IPS-11a (cell line): ENCODE results near the gene ADIRF.

Experiments
- H3K4me3 ChIP-seq: one replicate; pipeline ENCODE4 v1.5.1; 2013; ENCODE audit warnings: low read depth, low read length, control low read depth

ADIRF gene

GRCh38 chr10:86960003-86960862, 8.0 kb upstream of the ADIRF start:
- no peak overlapping the region for H3K4me3 ChIP-seq

- no peak overlapping the region for H3K4me3 ChIP-seq
These were observed 7.3 kb upstream of the ADIRF start for GRCh38 chr10:86960863-86961434.

- H3K4me3 ChIP-seq, result no peak overlapping the region
These were observed 6.7 kb upstream of the ADIRF start for GRCh38 chr10:86961481-86962091.

- H3K4me3 ChIP-seq, result no peak overlapping the region
These were observed 5.9 kb upstream of the ADIRF start for GRCh38 chr10:86962136-86962980.

GRCh38 chr10:86962981-86963310, 5.3 kb upstream of the ADIRF start:
- H3K4me3 ChIP-seq, result no peak overlapping the region

GRCh38 chr10:86963341-86963919, 4.9 kb upstream of the ADIRF start:
- H3K4me3 ChIP-seq, result no peak overlapping the region

GRCh38 chr10:86964061-86964846, 4.0 kb upstream of the ADIRF start:
- H3K4me3 ChIP-seq, result no peak overlapping the region

- no peak overlapping the region for H3K4me3 ChIP-seq
These were observed 3.5 kb upstream of the ADIRF start for GRCh38 chr10:86964847-86965190.

- no peak overlapping the region for H3K4me3 ChIP-seq
These were observed 2.2 kb upstream of the ADIRF start for GRCh38 chr10:86965986-86966654.

GRCh38 chr10:86967481-86967941, 771 bp upstream of the ADIRF start:
- H3K4me3 ChIP-seq, result no peak overlapping the region

GRCh38 chr10:86968994-86969355, 693 bp downstream of the ADIRF start:
- no peak overlapping the region for H3K4me3 ChIP-seq

GRCh38 chr10:86969421-86970041, 1.2 kb downstream of the ADIRF start:
- H3K4me3 ChIP-seq, result no peak overlapping the region

GRCh38 chr10:86970162-86970981, 2.1 kb downstream of the ADIRF start:
- H3K4me3 ChIP-seq, result peak overlapping the region; percentile 53

GRCh38 chr10:86970982-86971231, 2.6 kb downstream of the ADIRF start:
- H3K4me3 ChIP-seq, result peak overlapping the region; percentile 53

GRCh38 chr10:86971232-86971991, 3.1 kb downstream of the ADIRF start:
- H3K4me3 ChIP-seq, result peak overlapping the region; percentile 53

GRCh38 chr10:86972613-86973380, 4.5 kb downstream of the ADIRF start:
- no peak overlapping the region for H3K4me3 ChIP-seq

GRCh38 chr10:86974484-86974883, 6.2 kb downstream of the ADIRF start:
- no peak overlapping the region for H3K4me3 ChIP-seq
